Hematopoietic multipotent progenitor cell treated with erythropoietin and hydrocortisone succinate and interleukin-3 and kit ligand, for 17 days (in vitro differentiated cells): ENCODE results near the gene MIEN1.
A peak's percentile ranks its signal among the peaks of the same experiment; 100 is the strongest.
"Not testable (repeated sequence)": the region's sequence is repeated elsewhere in the genome, so short reads cannot be mapped to it uniquely, and the experiment has no call there.

Source experiments
- DNase-seq: peaks from one replicate; pipeline ENCODE4 v3.0.0-alpha.2; 2015; ENCODE audit warnings: low spot score

Gene MIEN1, protein sequence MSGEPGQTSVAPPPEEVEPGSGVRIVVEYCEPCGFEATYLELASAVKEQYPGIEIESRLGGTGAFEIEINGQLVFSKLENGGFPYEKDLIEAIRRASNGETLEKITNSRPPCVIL

DNA sequence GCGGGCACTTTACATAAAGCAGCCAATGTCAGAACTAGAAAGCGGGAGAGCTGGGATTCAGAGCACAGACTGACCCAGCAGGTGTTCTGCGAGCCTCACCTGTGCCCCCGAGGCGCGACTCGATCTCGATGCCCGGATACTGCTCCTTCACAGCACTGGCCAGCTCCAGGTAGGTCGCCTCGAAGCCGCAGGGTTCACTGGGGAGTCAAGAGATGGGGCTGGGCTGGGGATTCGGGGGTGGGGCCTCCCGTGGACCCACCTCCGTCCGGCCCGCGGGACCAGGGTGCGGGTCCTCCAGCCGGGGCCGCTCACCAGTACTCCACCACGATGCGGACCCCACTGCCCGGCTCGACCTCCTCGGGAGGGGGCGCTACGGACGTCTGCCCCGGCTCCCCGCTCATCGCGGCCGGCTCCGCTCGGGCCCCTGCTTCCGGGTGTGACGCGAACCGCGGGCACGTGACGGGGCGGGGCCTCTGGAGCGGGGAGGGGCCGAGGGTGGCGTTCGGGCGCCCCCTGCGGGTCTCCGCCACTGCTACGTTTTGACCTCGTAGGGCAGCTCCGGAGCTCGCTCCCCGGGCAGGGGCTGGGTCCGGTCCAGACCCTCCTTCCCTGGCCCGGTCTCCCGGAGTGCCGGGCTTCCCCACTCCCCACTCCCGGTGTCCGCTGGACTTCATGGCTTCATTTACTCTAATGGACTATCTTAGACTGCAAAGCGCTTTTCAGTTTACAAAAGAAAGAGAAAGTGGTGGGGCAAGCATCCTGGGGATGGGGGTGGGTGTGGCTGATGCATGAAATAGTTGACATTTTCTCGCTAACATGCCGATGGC is at the start of gene MIEN1:
TSS of gene MIEN1 (minus strand) at position 438 of the 827 bp plus-strand sequence. CDS start at position 401, 37 bp downstream.
- peak; percentile 94 for DNase-seq

DNA sequence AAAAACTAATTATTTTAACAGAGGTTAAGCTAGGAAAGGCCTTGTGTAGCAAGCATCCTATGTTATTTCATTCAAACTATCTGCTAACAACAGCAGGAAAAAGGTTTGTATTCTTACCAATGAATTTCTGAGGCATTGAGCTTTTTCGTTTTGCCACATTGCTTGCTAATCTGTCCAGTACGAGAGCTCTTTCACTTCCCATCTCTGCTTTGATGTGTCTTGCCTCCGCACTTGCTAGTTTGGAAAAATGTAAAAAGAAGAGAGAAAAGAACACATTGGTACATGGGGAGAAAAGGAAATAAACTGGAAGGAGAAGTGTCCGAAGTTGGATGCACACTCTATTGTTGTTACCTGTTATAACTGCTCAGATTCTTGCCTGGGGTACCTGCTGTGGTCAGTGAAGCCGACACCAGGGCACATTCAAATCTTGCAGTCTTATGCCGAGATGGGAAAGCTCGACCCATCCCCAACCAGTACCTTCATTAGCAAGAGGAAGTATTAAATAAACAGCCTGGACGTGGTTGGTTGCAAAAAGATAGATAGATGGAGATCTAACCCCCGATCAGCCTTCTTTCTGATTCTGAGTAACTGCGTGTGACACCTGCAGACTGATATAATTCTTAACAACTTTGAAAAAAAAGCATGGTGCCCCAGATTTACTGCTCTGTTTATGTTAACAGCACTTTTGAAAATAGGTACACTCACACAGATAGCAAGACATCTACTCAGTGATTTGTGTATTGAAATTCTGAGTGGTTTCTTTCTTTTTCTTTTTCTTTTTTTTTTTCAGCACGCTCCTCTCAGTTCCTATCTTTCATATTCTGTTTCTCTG is 47.4 kb upstream of the MIEN1 start:
- no peak for DNase-seq

DNA sequence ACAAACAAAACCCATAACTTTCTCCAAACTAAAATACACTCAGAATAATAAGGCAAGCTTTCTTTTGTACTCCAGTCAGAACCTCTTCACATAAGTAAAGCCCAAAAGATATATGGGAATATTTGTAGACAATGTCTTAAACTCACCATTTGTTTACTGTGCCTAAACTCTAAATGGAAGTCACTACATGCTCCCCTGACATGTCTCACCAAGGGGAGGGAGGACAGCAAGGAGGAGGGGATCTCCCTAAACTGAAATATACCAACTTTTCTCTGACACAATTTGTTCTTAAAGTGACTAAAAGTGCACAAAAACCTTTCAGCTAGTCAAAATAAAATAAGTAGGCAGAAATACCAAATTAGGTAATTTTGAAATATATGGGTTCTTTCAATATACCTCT is 45.9 kb upstream of the MIEN1 start:
- DNase-seq: no peak

- no peak for DNase-seq
These were observed 44.7 kb upstream of the MIEN1 start for GRCh38 chr17:39775031-39775430.

GRCh38 chr17:39774047-39774446 is 43.7 kb upstream of the MIEN1 start:
- DNase-seq: no peak

- DNase-seq: no peak
These were observed 42.9 kb upstream of the MIEN1 start for GRCh38 chr17:39772987-39773934.

GRCh38 chr17:39772415-39772814 is 42.1 kb upstream of the MIEN1 start:
- no peak for DNase-seq

DNA sequence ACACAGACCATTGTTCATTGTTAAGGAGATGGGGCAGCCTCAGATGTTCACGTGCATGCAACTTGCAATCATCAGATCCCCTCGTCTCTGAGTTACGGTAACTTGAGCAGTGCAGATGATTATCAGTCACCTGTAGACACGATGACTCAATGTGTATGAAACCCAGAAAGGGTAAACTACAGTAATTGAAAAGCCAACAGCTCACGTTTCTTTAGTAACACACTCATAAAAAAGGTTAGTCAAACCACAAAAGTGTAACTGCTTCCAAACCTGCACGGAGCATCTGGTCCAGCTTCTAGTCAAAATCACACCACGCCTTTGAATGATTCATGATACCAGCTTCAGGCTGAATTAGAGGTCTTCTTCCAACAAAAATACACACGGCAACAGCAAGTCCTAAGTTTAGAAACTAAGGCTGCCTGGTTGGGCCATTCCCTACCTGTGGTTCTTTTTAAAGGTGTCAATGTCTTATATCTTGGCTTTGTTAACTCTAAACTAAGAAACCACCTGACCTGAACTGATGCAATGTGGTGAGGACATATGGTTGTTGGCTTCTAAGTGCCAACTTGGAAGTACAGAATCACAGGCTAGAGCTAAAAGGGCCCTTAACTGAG is 39.7 kb upstream of the MIEN1 start:
- no peak for DNase-seq

DNA sequence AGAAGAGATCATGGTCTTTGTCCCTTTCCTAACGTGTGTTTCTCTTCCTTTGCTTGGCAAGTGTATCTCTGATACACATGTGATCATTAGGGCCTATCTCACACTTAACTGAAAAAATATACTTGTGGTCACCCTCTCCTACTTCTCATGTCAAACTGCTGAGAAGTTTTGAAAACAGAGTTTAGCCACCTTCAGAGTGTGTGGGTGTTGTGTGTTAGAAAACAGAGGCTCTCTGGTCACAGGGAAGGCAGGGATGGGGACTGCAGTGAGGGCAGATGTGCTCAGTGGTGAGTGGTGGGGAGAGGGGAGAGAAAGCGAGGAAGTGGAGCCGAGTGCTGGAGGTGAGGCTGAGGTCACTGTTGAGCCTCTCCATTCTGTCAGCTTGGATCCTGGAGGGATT is 36.8 kb upstream of the MIEN1 start:
- no peak for DNase-seq

DNA sequence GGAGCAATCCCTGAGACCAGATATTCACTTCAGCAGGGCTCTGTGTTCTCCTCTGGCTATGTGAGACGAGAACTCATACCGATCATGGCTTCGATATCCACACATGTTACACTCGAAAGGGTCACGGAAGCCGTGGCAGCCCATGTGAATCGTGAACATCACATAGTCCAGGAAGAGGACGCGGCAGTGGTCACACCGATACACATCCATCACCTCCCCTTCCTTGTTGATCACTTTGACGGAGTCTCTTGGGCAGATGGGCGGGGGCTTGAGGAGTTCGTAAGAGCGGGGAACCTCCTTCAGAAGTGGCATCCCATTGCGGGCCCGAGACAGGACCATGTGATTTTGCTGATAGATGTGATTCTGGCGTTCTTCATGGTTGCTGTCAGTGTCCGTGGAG is 35.4 kb upstream of the MIEN1 start:
- no peak for DNase-seq

- no peak for DNase-seq
These were observed 34.8 kb upstream of the MIEN1 start for GRCh38 chr17:39765175-39765574.

DNA sequence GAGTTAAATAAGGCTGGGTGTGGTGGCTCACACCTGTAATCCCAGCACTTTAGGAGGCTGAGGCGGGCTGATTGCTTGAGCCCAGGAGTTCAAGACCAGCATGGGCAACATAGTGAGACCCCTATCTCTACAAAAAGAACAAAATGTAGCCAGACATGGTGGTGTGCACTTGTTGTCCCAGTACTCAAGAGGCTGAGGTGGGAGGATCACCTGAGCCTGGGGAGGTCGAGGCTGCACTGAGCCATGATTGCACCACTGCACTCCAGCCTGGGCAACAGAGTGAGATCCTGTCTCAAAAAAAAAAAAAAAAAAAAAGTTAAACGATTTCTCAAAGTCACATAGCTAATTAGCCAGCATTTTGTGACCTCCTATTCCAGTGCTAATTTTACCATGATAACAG is 33.8 kb upstream of the MIEN1 start:
- DNase-seq: not testable (repeated sequence)

DNA sequence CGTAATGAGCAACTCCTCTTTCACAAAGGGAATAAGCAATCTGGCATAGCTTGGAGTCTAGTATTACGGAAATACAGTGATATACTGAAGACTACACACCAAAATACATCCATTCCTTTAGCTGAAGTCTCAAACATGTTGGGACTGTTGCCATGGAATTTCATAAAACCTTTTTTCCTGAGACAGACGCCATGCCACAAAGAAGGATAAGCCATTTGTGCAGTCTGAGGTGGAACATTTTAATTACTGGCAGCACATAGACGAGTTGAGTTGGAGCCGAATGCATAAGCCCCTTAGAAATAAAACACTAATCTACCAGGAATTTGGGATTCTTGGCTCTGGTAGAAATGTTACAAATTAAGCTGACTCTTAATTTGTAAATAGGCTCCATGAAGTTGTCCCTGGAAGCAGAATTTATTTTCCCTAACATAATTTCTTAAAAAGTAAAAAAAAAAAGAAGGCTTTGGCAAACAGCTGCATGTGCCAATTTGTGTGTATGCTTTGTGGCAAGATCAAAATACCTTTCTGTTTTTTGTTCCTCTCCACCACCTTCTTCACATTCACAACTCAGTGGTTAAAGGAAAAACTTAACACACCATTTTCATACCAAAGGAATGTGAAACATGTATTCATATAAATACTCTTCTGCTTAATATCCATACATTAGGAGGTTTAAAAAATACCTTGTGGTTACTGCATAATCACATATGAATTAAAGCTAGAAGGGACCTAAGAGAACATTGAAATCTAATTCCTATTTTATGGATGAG is 32.9 kb upstream of the MIEN1 start:
- DNase-seq: no peak

GRCh38 chr17:39761861-39762496 is 31.6 kb upstream of the MIEN1 start:
- DNase-seq: no peak

- no peak for DNase-seq
These were observed 28.9 kb upstream of the MIEN1 start for GRCh38 chr17:39759204-39759603.

- DNase-seq: no peak
These were observed 27.9 kb upstream of the MIEN1 start for GRCh38 chr17:39757931-39758873.

DNA sequence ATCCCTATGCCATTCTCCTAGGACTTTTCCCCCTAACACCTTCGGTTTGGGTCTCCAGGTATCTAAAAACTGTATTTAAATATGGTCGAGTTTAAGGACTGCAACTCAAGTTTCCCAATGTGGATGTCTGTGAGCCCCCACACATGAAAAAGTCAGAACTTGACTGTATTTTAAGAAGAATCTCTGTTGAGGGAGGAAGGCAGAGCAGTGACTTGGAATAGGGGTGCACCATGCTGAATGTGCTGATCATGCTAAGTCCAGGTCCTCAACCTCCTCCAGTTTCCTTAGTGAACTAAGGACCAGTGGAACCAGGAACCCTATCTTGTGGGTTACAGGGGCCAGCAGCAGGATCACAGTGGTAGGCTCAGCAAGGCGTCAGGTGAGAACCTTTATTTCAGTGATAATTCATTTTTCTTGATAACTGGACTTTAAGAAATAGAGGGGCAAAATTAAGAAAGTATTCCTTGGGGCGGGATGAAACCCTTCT is 26.9 kb upstream of the MIEN1 start:
- no peak for DNase-seq

GRCh38 chr17:39756380-39757079 is 26.2 kb upstream of the MIEN1 start:
- DNase-seq: no peak
